ENCODE measurements around the gene MOB3A. TPM values are rescaled to one million over a fixed set of nuclear protein-coding genes. Genes with fewer than 3 reads are reported as not detected.

MOB3A gene
- total and polyA plus RNA-seq, 2 of the 13 experiments (the other 11 are each of a cell fraction or from before 2014, with no cell fraction given): 3.5 to 17.8 TPM

DNA sequence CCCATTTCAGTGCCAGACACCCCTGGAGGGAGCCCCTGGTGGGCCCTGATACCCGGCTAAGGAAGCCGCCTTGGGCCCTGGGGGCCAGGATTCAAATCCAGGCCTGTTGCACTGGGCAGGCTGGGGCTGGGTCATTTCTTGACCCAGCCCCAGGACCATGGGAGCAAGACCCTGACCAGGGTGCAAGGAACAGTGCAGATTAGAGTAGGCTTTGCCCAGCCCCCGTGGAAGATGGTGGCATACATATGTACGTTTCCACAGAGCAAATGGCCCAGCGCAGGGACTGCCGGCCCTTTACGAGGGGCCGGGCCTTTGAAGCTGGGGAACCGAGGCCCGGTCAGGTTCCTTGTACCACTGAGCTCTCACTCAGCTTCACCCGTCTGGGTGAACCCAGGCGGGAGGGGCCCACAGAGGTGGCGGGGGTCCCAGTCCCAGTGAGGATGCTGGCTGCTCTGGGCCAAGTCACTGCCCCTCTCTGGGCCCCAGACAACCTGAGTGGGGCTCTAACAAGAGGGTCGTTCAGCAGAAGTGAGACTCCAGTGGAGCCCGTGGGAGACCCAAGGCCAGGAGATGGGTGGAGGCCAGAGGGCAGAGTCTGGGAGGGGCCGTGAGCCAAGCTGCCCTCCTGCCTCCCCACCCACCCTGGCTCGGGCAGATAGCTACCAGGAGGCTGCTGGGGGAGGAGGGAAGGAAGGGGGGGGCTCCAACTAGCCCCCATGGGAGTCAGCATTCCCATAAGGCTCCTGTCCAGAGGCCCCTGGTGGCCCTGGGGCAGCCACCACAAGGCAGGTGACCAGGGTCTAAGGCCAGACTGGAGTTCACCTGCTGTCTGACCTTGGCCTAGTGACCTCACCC is 47.8 kb downstream of the MOB3A start (continued):
- TF ChIP-seq SKIL (CRISPR knock-in tag; IDR thresholded peaks at IDR 0.05; ENCODE audit: borderline replicate concordance) (peak; percentile 72; the same call in 1 of the 2 replicates), ZNF512 (CRISPR knock-in tag; IDR thresholded peaks at IDR 0.05) (no peak), MTA1 (CRISPR knock-in tag; IDR thresholded peaks at IDR 0.05; ENCODE audit: borderline replicate concordance) (0 out of 2 replicates have a peak, but pooled peaks have one; percentile 43), ZNF501 (CRISPR knock-in tag; IDR thresholded peaks at IDR 0.05) (no peak), TGIF2 (CRISPR knock-in tag; IDR thresholded peaks at IDR 0.05) (no peak), ZNF770 (CRISPR knock-in tag; IDR thresholded peaks at IDR 0.05) (0 out of 2 replicates have a peak, but pooled peaks have one; percentile 15), RARA (CRISPR knock-in tag; IDR thresholded peaks at IDR 0.05) (peak; percentile 90), ISX (CRISPR knock-in tag; conservative IDR thresholded peaks at IDR 0.05) (no peak), NCOA2 (CRISPR knock-in tag; IDR thresholded peaks at IDR 0.05) (no peak), SYNCRIP (IDR thresholded peaks at IDR 0.05; ENCODE audit: insufficient read depth, low read depth, low read length) (no peak), RXRA (CRISPR knock-in tag; IDR thresholded peaks at IDR 0.05) (peak; percentile 78; the same call in 1 of the 2 replicates), SALL2 (CRISPR knock-in tag; IDR thresholded peaks at IDR 0.05) (no peak), SAP130 (CRISPR knock-in tag; IDR thresholded peaks at IDR 0.05; ENCODE audit: low read depth) (0 out of 2 replicates have a peak, but pooled peaks have one; percentile 20), CBFB (CRISPR knock-in tag; IDR thresholded peaks at IDR 0.05) (0 out of 2 replicates have a peak, but pooled peaks have one; percentile 3), ZNF784 (CRISPR knock-in tag; IDR thresholded peaks at IDR 0.05; ENCODE audit: borderline replicate concordance) (0 out of 2 replicates have a peak, but pooled peaks have one; percentile 50), ZNF34 (CRISPR knock-in tag; IDR thresholded peaks at IDR 0.05; ENCODE audit: borderline replicate concordance) (no peak), YEATS2 (CRISPR knock-in tag; IDR thresholded peaks at IDR 0.05; ENCODE audit: borderline replicate concordance) (no peak), MYPOP (CRISPR knock-in tag; IDR thresholded peaks at IDR 0.05) (no peak)
- TF ChIP-seq, protein P1, sequence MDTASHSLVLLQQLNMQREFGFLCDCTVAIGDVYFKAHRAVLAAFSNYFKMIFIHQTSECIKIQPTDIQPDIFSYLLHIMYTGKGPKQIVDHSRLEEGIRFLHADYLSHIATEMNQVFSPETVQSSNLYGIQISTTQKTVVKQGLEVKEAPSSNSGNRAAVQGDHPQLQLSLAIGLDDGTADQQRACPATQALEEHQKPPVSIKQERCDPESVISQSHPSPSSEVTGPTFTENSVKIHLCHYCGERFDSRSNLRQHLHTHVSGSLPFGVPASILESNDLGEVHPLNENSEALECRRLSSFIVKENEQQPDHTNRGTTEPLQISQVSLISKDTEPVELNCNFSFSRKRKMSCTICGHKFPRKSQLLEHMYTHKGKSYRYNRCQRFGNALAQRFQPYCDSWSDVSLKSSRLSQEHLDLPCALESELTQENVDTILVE (CRISPR knock-in tag; IDR thresholded peaks at IDR 0.05): no peak

Data from HepG2 (cell line).